ENCODE data around the gene CSMD2.

Gene CSMD2

DNA sequence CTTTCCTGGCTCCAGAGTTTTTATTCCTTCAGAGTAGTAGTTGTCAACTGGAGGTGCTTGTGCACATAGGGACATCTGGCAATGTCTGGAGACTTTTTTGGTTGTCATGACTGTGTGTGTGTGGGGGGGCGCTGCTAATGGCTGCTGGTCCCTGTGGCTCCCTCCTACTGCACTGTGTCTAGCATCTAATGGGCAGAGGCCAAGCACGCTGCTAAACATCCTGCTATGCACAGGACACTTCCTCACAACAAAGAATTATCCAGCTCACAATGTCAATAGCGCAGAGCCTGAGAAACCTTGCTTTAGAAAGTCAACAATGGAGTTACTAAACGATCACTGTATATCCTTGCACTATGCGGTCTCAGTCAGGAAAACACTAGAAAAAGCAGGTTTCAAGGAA lies 320.9 kb downstream of the CSMD2 start:
- Histone ChIP-seq H3K4me3 (ENCODE audit: low read depth in 1 of 2, low read length in 2 of 2) (no peak overlapping the region), H3K79me2 (ENCODE audit: insufficient read depth, low read length) (no peaks in the 10 kb centered on the region), H3K27ac (ENCODE audit: low read length) (no peak overlapping the region), H3K4me1 (ENCODE audit: insufficient read depth, low read length) (no peaks in the 10 kb centered on the region), H3K36me3 (ENCODE audit: insufficient read depth, low read length) (no peaks in the 10 kb centered on the region), H3K9me3 (ENCODE audit: insufficient read depth, low read length, severe bottlenecking) (no peaks in the 10 kb centered on the region), H3K27me3 (ENCODE audit: insufficient read depth, low read length, poor library complexity) (peaks cover 6% of the 10 kb centered on the region), H3K4me2 (ENCODE audit: insufficient read depth, low read length) (no peak overlapping the region), H3K9ac (ENCODE audit: low read depth, low read length) (no peak overlapping the region), H4K20me1 (ENCODE audit: insufficient read depth, low read length) (no peaks in the 10 kb centered on the region), H2AFZ (ENCODE audit: low read depth, low read length) (no peak overlapping the region)
- no peak for ATAC-seq (ENCODE audit: insufficient read depth, low read depth)
- DNase-seq, result no peak
- TF ChIP-seq, protein P1, sequence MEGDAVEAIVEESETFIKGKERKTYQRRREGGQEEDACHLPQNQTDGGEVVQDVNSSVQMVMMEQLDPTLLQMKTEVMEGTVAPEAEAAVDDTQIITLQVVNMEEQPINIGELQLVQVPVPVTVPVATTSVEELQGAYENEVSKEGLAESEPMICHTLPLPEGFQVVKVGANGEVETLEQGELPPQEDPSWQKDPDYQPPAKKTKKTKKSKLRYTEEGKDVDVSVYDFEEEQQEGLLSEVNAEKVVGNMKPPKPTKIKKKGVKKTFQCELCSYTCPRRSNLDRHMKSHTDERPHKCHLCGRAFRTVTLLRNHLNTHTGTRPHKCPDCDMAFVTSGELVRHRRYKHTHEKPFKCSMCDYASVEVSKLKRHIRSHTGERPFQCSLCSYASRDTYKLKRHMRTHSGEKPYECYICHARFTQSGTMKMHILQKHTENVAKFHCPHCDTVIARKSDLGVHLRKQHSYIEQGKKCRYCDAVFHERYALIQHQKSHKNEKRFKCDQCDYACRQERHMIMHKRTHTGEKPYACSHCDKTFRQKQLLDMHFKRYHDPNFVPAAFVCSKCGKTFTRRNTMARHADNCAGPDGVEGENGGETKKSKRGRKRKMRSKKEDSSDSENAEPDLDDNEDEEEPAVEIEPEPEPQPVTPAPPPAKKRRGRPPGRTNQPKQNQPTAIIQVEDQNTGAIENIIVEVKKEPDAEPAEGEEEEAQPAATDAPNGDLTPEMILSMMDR (IDR thresholded peaks at IDR 0.05; ENCODE audit: borderline replicate concordance, extremely low read depth, low read length, poor library complexity, severe bottlenecking), result no peak
- TF ChIP-seq EZH2 (IDR thresholded peaks at IDR 0.05; ENCODE audit: borderline replicate concordance, low read depth, low read length, severe bottlenecking), result no peak

DNA sequence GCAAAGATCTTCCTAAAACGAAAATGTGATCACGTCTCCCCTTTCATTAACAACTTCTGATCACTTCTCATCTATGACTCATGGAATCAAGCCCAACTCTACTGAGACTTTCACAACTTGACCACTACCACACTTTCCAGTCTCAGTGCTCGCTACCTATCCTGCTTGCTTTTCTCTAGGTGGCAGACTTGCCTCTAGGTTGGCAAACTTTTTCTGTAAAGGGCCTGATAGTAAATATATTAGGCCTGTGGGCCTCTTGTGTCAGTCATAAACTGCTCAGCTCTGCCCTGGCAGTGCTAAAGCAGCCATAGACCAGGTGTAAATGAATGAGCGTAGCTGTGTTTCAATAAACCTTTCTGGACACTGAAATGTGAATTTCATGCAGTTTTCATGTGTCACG lies 322.7 kb downstream of the CSMD2 start:
- ATAC-seq (ENCODE audit: insufficient read depth, low read depth) (no peak), DNase-seq (no peak)
- no peak for TF ChIP-seq EZH2 (IDR thresholded peaks at IDR 0.05; ENCODE audit: borderline replicate concordance, low read depth, low read length, severe bottlenecking)
- TF ChIP-seq, protein P1 (IDR thresholded peaks at IDR 0.05; ENCODE audit: borderline replicate concordance, extremely low read depth, low read length, poor library complexity, severe bottlenecking), result no peak
- no peak overlapping the region for H3K4me3 ChIP-seq (ENCODE audit: low read depth in 1 of 2, low read length in 2 of 2)
- H3K9me3 ChIP-seq (ENCODE audit: insufficient read depth, low read length, severe bottlenecking), result no peaks in the 10 kb centered on the region
- no peak overlapping the region for H3K4me2 ChIP-seq (ENCODE audit: insufficient read depth, low read length)
- no peaks in the 10 kb centered on the region for H3K79me2 ChIP-seq (ENCODE audit: insufficient read depth, low read length)
- no peaks in the 10 kb centered on the region for H3K36me3 ChIP-seq (ENCODE audit: insufficient read depth, low read length)
- H3K27me3 ChIP-seq (ENCODE audit: insufficient read depth, low read length, poor library complexity), result peaks cover 6% of the 10 kb centered on the region
- H3K4me1 ChIP-seq (ENCODE audit: insufficient read depth, low read length), result no peaks in the 10 kb centered on the region
- no peak overlapping the region for H2AFZ ChIP-seq (ENCODE audit: low read depth, low read length)
- no peaks in the 10 kb centered on the region for H4K20me1 ChIP-seq (ENCODE audit: insufficient read depth, low read length)
- H3K27ac ChIP-seq (ENCODE audit: low read length), result no peak overlapping the region
- H3K9ac ChIP-seq (ENCODE audit: low read depth, low read length), result no peak overlapping the region

DNA sequence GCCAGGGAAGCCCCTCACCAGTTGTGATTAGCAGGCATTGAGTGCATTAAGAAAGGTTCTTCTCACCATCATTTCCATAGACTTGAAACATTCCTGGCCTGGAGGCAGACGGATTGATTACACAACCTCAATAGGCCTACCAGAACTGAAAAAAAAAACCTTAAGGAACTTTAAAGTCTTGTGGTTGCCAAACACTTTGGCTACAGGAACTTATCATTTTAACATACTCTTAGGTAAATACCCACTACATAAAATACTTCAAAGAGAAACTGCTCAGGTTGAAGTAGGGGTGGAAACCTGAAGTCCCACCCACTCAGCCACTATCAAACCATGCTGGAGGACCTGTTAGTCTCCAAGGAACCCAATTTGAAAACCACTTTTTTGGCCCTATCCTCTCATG lies 323.5 kb downstream of the CSMD2 start:
- no peaks in the 10 kb centered on the region for H3K9me3 ChIP-seq (ENCODE audit: insufficient read depth, low read length, severe bottlenecking)
- no peak for DNase-seq
- H3K27ac ChIP-seq (ENCODE audit: low read length), result no peak overlapping the region
- H3K4me3 ChIP-seq (ENCODE audit: low read depth in 1 of 2, low read length in 2 of 2), result no peak overlapping the region
- H3K36me3 ChIP-seq (ENCODE audit: insufficient read depth, low read length), result no peaks in the 10 kb centered on the region
- TF ChIP-seq EZH2 (IDR thresholded peaks at IDR 0.05; ENCODE audit: borderline replicate concordance, low read depth, low read length, severe bottlenecking), result no peak
- TF ChIP-seq, protein P1 (IDR thresholded peaks at IDR 0.05; ENCODE audit: borderline replicate concordance, extremely low read depth, low read length, poor library complexity, severe bottlenecking), result no peak
- H3K79me2 ChIP-seq (ENCODE audit: insufficient read depth, low read length), result no peaks in the 10 kb centered on the region
- no peak overlapping the region for H3K9ac ChIP-seq (ENCODE audit: low read depth, low read length)
- H4K20me1 ChIP-seq (ENCODE audit: insufficient read depth, low read length), result no peaks in the 10 kb centered on the region
- H3K4me1 ChIP-seq (ENCODE audit: insufficient read depth, low read length), result no peaks in the 10 kb centered on the region
- H3K27me3 ChIP-seq (ENCODE audit: insufficient read depth, low read length, poor library complexity), result peaks cover 6% of the 10 kb centered on the region
- no peak overlapping the region for H2AFZ ChIP-seq (ENCODE audit: low read depth, low read length)
- ATAC-seq (ENCODE audit: insufficient read depth, low read depth), result no peak
- H3K4me2 ChIP-seq (ENCODE audit: insufficient read depth, low read length), result no peak overlapping the region

DNA sequence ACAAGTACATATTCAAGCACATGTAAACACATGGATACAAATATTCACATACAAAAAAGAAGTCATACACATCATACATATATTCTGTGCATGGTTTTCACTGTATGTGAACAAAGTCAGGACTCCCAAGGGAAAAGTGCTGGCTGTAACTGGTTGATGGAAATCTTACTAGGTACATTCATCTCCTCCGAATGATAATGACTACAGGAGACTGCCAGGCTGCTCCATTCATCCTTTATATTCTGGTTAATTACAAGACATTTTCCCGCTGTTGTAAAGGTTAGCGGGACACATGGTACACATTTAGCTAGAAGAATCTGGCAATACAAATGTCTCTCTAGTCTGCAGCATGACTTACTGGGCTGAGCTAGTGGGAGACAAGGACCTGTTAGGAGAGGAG lies 327.4 kb downstream of the CSMD2 start:
- H3K79me2 ChIP-seq (ENCODE audit: insufficient read depth, low read length), result no peaks in the 10 kb centered on the region
- no peak overlapping the region for H3K9ac ChIP-seq (ENCODE audit: low read depth, low read length)
- ATAC-seq (ENCODE audit: insufficient read depth, low read depth) (no peak), DNase-seq (no peak)
- H4K20me1 ChIP-seq (ENCODE audit: insufficient read depth, low read length), result no peaks in the 10 kb centered on the region
- no peak overlapping the region for H2AFZ ChIP-seq (ENCODE audit: low read depth, low read length)
- TF ChIP-seq, protein P1 (IDR thresholded peaks at IDR 0.05; ENCODE audit: borderline replicate concordance, extremely low read depth, low read length, poor library complexity, severe bottlenecking), result no peak
- TF ChIP-seq EZH2 (IDR thresholded peaks at IDR 0.05; ENCODE audit: borderline replicate concordance, low read depth, low read length, severe bottlenecking), result no peak
- no peaks in the 10 kb centered on the region for H3K9me3 ChIP-seq (ENCODE audit: insufficient read depth, low read length, severe bottlenecking)
- H3K27me3 ChIP-seq (ENCODE audit: insufficient read depth, low read length, poor library complexity), result no peaks in the 10 kb centered on the region
- H3K4me3 ChIP-seq (ENCODE audit: low read depth in 1 of 2, low read length in 2 of 2), result no peak overlapping the region
- H3K4me1 ChIP-seq (ENCODE audit: insufficient read depth, low read length), result no peaks in the 10 kb centered on the region
- H3K36me3 ChIP-seq (ENCODE audit: insufficient read depth, low read length), result no peaks in the 10 kb centered on the region
- no peak overlapping the region for H3K27ac ChIP-seq (ENCODE audit: low read length)
- H3K4me2 ChIP-seq (ENCODE audit: insufficient read depth, low read length), result no peak overlapping the region
